Astrocyte (in vitro differentiated cells and primary cell): ENCODE results near the gene UTP14A. TPM values are rescaled to one million over a fixed set of nuclear protein-coding genes. Genes with fewer than 3 reads are reported as not detected.

Source experiments
- DNase-seq: peaks from one replicate; pipeline ENCODE4 v3.0.0-alpha.2; 2010; ENCODE audit warnings: low read depth
- FAIRE-seq: peaks from 2 replicates; lab custom pipeline; 2011; peaks lifted over from hg19 to GRCh38; lab: Jason Lieb, UNC
- H2AFZ ChIP-seq: 2 replicates; pipeline ENCODE4 v1.6.0; 2012; ENCODE audit warnings: low read depth, low read length, inconsistent platforms
- H3K27ac ChIP-seq: 2 replicates; pipeline ENCODE4 v1.5.1; 2011; ENCODE audit warnings: low read depth, low read length, inconsistent platforms
- H3K27me3 ChIP-seq: 2 replicates; pipeline ENCODE4 v1.6.0; 2011; ENCODE audit warnings: low read length, inconsistent platforms; ENCODE audit not compliant: insufficient read depth
- H3K36me3 ChIP-seq: 2 replicates; pipeline ENCODE4 v1.5.1; 2011; ENCODE audit warnings: low read length, inconsistent platforms; ENCODE audit not compliant: insufficient read depth
- H3K4me1 ChIP-seq: 2 replicates; pipeline ENCODE4 v1.5.1; 2011; ENCODE audit warnings: low read length, inconsistent platforms; ENCODE audit not compliant: insufficient read depth
- H3K4me2 ChIP-seq: 2 replicates; pipeline ENCODE4 v1.6.0; 2012; ENCODE audit warnings: low read length, inconsistent platforms
- H3K4me3 ChIP-seq: 2 replicates; pipeline ENCODE4 v1.5.1; 2011; ENCODE audit warnings: low read depth, mild to moderate bottlenecking, low read length, inconsistent platforms; ENCODE audit not compliant: insufficient read depth
- H3K79me2 ChIP-seq: 2 replicates; pipeline ENCODE4 v1.6.0; 2012; ENCODE audit warnings: mild to moderate bottlenecking, low read length, inconsistent platforms; ENCODE audit not compliant: insufficient read depth
- H3K9ac ChIP-seq: 2 replicates; pipeline ENCODE4 v1.6.0; 2012; ENCODE audit warnings: mild to moderate bottlenecking, low read length, inconsistent platforms
- H3K9me3 ChIP-seq: 2 replicates; pipeline ENCODE4 v1.5.1; 2012; ENCODE audit warnings: low read depth, mild to moderate bottlenecking, low read length, inconsistent platforms; ENCODE audit not compliant: insufficient read depth
- H4K20me1 ChIP-seq: 2 replicates; pipeline ENCODE4 v1.6.0; 2012; ENCODE audit warnings: low read length, inconsistent platforms; ENCODE audit not compliant: insufficient read depth
- H3K27ac Mint-ChIP-seq: one replicate; pipeline ENCODE4 v1.8.0; 2021; ENCODE audit warnings: mild to moderate bottlenecking, mixed read lengths; ENCODE audit not compliant: unreplicated experiment
- H3K27me3 Mint-ChIP-seq: one replicate; pipeline ENCODE4 v1.8.0; 2021; ENCODE audit warnings: low read depth, mixed read lengths; ENCODE audit not compliant: unreplicated experiment
- H3K36me3 Mint-ChIP-seq: one replicate; pipeline ENCODE4 v1.8.0; 2021; ENCODE audit warnings: low read depth, mixed read lengths; ENCODE audit not compliant: unreplicated experiment
- H3K4me1 Mint-ChIP-seq: one replicate; pipeline ENCODE4 v1.8.0; 2021; ENCODE audit warnings: low read depth, mixed read lengths; ENCODE audit not compliant: unreplicated experiment
- H3K4me3 Mint-ChIP-seq: one replicate; pipeline ENCODE4 v1.8.0; 2021; ENCODE audit warnings: mild to moderate bottlenecking, moderate library complexity, mixed read lengths; ENCODE audit not compliant: unreplicated experiment
- H3K9me3 Mint-ChIP-seq: one replicate; pipeline ENCODE4 v1.8.0; 2021; ENCODE audit warnings: mild to moderate bottlenecking, mixed read lengths; ENCODE audit not compliant: unreplicated experiment
- EZH2 ChIP-seq: IDR thresholded peaks from 2 replicates; pipeline ENCODE4 v1.6.1; 2012; ENCODE audit warnings: mild to moderate bottlenecking, low read length, inconsistent platforms; ENCODE audit not compliant: insufficient read depth
- total RNA-seq: library from RNA; stranded (reverse); gene quantifications from 2 replicates; pipeline ENCODE4 v1.2.1, GENCODE V29; 2021
- TF ChIP-seq, protein P1 (sequence below): IDR thresholded peaks from 2 replicates; pipeline ENCODE4 v1.5.1; 2011; ENCODE audit warnings: low read depth, mild to moderate bottlenecking, inconsistent platforms, low read length, moderate library complexity; ENCODE audit not compliant: insufficient read depth

UTP14A gene
- total RNA-seq, 1 donor from 2014 or later, result 22.2 TPM

DNA sequence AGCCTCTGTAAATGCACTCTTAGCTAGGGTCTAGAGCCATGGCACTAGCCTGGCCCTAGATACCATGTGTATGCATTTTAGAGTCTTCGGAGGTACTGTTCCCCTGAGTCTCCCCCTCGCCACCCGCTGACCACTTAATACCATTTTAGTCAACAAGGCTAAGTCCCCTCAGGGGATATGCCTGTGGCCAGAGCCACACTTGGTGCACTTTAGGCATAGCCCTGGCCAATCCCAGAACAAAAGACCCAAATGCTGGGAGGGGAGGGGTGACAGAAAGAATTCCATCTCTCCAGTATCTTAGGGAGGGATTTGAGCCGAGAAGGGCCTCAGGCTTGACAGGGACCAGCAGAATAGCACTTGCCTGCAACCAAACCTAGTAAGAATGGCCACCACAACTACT, 47.9 kb downstream of the UTP14A start:
- TF ChIP-seq EZH2, result no peak
- TF ChIP-seq, protein P1, sequence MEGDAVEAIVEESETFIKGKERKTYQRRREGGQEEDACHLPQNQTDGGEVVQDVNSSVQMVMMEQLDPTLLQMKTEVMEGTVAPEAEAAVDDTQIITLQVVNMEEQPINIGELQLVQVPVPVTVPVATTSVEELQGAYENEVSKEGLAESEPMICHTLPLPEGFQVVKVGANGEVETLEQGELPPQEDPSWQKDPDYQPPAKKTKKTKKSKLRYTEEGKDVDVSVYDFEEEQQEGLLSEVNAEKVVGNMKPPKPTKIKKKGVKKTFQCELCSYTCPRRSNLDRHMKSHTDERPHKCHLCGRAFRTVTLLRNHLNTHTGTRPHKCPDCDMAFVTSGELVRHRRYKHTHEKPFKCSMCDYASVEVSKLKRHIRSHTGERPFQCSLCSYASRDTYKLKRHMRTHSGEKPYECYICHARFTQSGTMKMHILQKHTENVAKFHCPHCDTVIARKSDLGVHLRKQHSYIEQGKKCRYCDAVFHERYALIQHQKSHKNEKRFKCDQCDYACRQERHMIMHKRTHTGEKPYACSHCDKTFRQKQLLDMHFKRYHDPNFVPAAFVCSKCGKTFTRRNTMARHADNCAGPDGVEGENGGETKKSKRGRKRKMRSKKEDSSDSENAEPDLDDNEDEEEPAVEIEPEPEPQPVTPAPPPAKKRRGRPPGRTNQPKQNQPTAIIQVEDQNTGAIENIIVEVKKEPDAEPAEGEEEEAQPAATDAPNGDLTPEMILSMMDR, result no peak
- no peaks in the 10 kb centered on the region for H3K27me3 ChIP-seq
- H3K36me3 ChIP-seq, result no peaks in the 10 kb centered on the region
- H3K4me1 ChIP-seq, result no peaks in the 10 kb centered on the region
- Mint-ChIP-seq H3K4me1 (no peaks in the 10 kb centered on the region), H3K27me3 (peaks cover 41% of the 10 kb centered on the region), H3K36me3 (no peaks in the 10 kb centered on the region), H3K4me3 (no peak overlapping the region), H3K27ac (no peak overlapping the region), H3K9me3 (no peaks in the 10 kb centered on the region)
- H2AFZ ChIP-seq, result no peak overlapping the region
- no peak for FAIRE-seq
- DNase-seq, result no peak
- H4K20me1 ChIP-seq, result no peaks in the 10 kb centered on the region
- no peak overlapping the region for H3K4me2 ChIP-seq
- H3K9ac ChIP-seq, result no peak overlapping the region
- H3K9me3 ChIP-seq, result no peaks in the 10 kb centered on the region
- H3K79me2 ChIP-seq, result no peaks in the 10 kb centered on the region
- no peak overlapping the region for H3K27ac ChIP-seq
- H3K4me3 ChIP-seq, result no peak overlapping the region

DNA sequence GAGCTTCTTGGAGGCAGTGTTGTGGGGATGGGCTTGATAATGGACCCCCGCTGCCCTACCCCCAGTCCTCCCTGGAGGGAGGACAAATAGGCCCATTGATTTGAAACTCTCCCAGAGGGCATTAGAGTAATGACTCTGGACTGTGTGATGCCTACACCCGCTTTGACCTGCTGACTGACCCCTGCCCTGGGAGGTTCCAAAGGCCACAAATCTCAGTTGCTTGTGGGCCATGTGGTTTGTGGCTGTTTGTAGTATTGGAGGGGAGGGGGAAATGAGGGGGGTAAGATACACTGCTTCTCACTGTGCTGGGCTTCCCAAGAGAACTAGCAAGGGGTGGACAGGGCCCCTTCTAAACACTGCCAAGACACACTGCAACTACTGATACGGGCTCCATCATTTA, 48.8 kb downstream of the UTP14A start:
- Mint-ChIP-seq H3K36me3 (no peaks in the 10 kb centered on the region), H3K4me1 (no peaks in the 10 kb centered on the region), H3K27me3 (peaks cover 40% of the 10 kb centered on the region), H3K27ac (no peak overlapping the region), H3K4me3 (no peak overlapping the region), H3K9me3 (no peaks in the 10 kb centered on the region)
- Histone ChIP-seq H3K27me3 (no peaks in the 10 kb centered on the region), H4K20me1 (no peaks in the 10 kb centered on the region), H3K79me2 (no peaks in the 10 kb centered on the region), H3K27ac (no peak overlapping the region), H3K9me3 (no peaks in the 10 kb centered on the region), H3K4me2 (no peak overlapping the region), H3K9ac (no peak overlapping the region), H3K36me3 (no peaks in the 10 kb centered on the region), H3K4me3 (no peak overlapping the region), H3K4me1 (peaks cover 2% of the 10 kb centered on the region), H2AFZ (no peak overlapping the region)
- FAIRE-seq, result no peak
- DNase-seq, result no peak
- TF ChIP-seq, protein P1, result no peak
- no peak for TF ChIP-seq EZH2

DNA sequence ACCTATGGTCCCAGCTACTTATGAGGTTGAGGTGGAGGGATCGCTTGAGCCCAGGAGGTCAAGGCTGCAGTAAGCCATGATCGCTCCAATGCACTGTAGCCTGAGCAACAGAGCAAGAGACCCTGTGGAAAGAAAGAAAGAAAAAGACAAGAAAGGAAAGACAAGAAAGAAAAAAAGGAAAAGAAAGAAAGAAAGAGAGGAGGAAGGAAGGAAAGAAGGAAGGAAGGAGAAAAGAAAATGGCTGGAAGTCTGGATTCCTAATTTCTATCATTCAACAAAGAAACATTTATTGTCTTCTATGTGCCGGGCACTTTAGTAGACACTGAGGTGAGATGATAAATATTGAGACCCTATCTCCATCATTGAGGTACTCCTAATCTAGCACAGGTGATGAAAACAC, 49.7 kb downstream of the UTP14A start:
- no peaks in the 10 kb centered on the region for H3K36me3 ChIP-seq
- Mint-ChIP-seq H3K4me1 (no peaks in the 10 kb centered on the region), H3K4me3 (no peak overlapping the region), H3K27ac (no peak overlapping the region), H3K36me3 (no peaks in the 10 kb centered on the region), H3K27me3 (peaks cover 34% of the 10 kb centered on the region), H3K9me3 (no peaks in the 10 kb centered on the region)
- no peaks in the 10 kb centered on the region for H3K79me2 ChIP-seq
- H3K4me3 ChIP-seq, result no peak overlapping the region
- H3K27ac ChIP-seq, result no peak overlapping the region
- no peaks in the 10 kb centered on the region for H4K20me1 ChIP-seq
- no peak for DNase-seq
- no peaks in the 10 kb centered on the region for H3K9me3 ChIP-seq
- H3K27me3 ChIP-seq, result no peaks in the 10 kb centered on the region
- no peak for TF ChIP-seq EZH2
- H3K4me1 ChIP-seq, result peaks cover 3% of the 10 kb centered on the region
- no peak overlapping the region for H3K4me2 ChIP-seq
- FAIRE-seq, result peak; percentile 47
- H2AFZ ChIP-seq, result no peak overlapping the region
- no peak overlapping the region for H3K9ac ChIP-seq
